ENCODE measurements around the gene BHLHE40.

BHLHE40 gene

GRCh38 chr3:4997946-4998345 is 18.7 kb downstream of the BHLHE40 start:
- Histone ChIP-seq H3K27me3 (replicated peaks) (no peaks in the 10 kb centered on the region), H3K36me3 (replicated peaks) (no peaks in the 10 kb centered on the region), H3K4me3 (ENCODE audit: low read depth, low read length) (no peak overlapping the region), H3K27ac (no peak overlapping the region)
- TF ChIP-seq, protein P1, sequence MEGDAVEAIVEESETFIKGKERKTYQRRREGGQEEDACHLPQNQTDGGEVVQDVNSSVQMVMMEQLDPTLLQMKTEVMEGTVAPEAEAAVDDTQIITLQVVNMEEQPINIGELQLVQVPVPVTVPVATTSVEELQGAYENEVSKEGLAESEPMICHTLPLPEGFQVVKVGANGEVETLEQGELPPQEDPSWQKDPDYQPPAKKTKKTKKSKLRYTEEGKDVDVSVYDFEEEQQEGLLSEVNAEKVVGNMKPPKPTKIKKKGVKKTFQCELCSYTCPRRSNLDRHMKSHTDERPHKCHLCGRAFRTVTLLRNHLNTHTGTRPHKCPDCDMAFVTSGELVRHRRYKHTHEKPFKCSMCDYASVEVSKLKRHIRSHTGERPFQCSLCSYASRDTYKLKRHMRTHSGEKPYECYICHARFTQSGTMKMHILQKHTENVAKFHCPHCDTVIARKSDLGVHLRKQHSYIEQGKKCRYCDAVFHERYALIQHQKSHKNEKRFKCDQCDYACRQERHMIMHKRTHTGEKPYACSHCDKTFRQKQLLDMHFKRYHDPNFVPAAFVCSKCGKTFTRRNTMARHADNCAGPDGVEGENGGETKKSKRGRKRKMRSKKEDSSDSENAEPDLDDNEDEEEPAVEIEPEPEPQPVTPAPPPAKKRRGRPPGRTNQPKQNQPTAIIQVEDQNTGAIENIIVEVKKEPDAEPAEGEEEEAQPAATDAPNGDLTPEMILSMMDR (IDR thresholded peaks at IDR 0.05; ENCODE audit: low read depth, low read length, missing control alignments) = no peak
- DNase-seq = no peak
- in situ Hi-C loops (cut with HindIII; ENCODE audit: low pct_ligation_motif_present, low sequenced_read_pairs) = no loop called here

DNA sequence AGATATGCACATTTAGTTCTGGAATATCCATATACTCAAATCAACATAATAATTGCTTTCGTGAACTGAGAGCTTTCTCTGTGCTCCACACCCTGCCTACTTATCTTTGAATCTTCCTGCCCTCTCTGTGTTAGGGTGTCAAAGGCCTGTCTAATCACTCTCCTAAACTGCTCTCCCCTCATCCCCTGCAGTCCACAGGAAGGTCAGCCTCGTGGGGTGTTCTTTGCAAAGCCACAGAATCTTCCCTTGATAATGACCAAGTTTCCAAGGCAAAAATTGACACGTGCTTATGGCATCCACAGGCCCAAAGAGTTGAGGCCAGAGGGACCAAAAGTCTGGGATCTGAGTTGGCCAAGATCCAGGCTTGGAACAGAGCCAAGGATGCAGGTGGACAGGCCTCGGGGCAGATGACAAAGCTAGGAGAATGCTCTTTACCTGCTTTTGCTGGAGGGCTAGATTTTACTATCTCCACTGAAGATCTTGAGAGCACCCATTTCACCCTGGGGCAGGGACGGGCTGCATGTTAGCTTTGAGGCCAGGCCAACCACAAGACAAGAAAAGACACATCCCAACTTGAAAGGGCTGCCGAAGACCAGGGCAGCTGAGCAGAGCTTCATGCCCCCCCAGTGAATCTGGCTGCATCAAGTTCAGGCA is 20.4 kb downstream of the BHLHE40 start:
- DNase-seq = no peak
- Histone ChIP-seq H3K27ac (no peak overlapping the region), H3K36me3 (replicated peaks) (no peaks in the 10 kb centered on the region), H3K4me3 (ENCODE audit: low read depth, low read length) (no peak overlapping the region), H3K27me3 (replicated peaks) (no peaks in the 10 kb centered on the region)
- TF ChIP-seq, protein P1 (IDR thresholded peaks at IDR 0.05; ENCODE audit: low read depth, low read length, missing control alignments) = no peak
- in situ Hi-C loops (cut with HindIII; ENCODE audit: low pct_ligation_motif_present, low sequenced_read_pairs) = no loop called here

DNA sequence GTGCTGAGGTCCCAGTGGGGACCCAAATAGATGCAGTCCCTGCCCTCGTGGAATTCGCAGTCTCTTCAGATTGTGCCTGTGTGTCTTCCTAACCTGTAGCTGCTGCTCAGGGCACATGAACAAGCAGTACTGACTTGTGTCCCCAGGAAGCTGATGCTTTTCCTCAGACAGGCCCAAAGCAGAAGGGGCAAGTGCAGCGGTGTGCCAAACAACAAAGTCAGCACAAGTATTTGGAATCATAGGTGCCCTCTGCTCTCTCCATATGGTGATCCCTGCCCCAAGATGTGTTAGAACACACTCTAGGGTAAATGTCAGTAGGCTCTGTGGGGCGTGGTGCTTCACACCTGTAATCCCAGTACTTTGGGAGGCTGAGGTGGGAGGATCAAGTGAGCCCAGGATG is 21.9 kb downstream of the BHLHE40 start:
- no peaks in the 10 kb centered on the region for H3K36me3 ChIP-seq (replicated peaks)
- TF ChIP-seq, protein P1 (IDR thresholded peaks at IDR 0.05; ENCODE audit: low read depth, low read length, missing control alignments) = no peak
- H3K27me3 ChIP-seq (replicated peaks) = no peaks in the 10 kb centered on the region
- no peak overlapping the region for H3K4me3 ChIP-seq (ENCODE audit: low read depth, low read length)
- no peak for DNase-seq
- in situ Hi-C loops (cut with HindIII; ENCODE audit: low pct_ligation_motif_present, low sequenced_read_pairs) = no loop called here
- no peak overlapping the region for H3K27ac ChIP-seq

DNA sequence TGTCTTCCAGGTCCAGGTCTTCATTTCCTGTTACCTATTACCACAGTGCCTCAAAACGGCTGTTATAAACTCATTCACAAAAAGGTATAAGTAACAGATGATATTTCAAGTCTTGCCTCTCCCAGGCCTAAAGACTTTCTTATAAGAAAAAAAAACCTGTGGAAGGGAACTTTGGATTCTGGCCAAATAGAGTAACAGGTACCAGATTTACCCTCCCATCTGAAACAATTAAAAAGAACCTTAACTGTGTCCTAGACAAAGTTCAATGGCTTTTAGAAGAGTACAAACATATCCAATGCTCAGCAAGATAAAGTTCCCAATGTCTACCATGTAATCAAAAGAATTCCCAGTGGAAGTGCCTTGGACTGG is 22.6 kb downstream of the BHLHE40 start:
- Histone ChIP-seq H3K27me3 (replicated peaks) (no peaks in the 10 kb centered on the region), H3K36me3 (replicated peaks) (no peaks in the 10 kb centered on the region), H3K27ac (no peak overlapping the region), H3K4me3 (ENCODE audit: low read depth, low read length) (no peak overlapping the region)
- TF ChIP-seq, protein P1 (IDR thresholded peaks at IDR 0.05; ENCODE audit: low read depth, low read length, missing control alignments) = no peak
- DNase-seq = no peak
- in situ Hi-C loops (cut with HindIII; ENCODE audit: low pct_ligation_motif_present, low sequenced_read_pairs) = no loop called here

DNA sequence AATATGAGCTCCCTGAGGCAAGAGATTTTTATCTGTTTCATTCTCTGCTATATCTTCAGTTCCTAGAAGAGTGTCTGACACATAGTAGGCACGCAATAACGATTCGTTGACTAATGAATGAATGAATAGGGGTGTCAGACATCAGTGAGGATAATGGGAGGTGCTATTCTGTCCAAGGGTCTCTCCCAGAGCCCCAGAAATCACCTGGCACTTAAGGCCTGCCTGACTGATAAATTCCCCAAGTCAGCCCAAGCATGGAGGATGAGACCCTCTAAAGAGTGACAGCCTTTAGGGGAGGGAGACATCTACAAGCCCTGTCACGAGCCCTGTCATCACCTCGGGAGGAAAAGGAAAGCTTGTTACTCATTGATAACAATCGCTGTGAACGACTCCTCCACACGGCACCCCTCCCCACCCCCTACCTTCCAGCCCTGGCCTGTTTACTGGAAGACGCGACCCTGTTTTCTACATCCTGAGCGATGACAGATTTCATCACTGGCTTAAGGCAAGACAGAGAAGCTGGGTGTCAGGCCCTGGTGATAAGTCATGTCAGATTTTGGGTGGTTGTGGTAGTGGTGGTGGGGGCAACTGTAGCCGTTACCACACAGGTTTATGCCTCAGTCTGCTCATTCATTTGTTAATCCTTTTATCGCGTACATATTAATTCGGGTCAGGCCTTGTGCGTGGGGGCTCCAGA is 23.1 kb downstream of the BHLHE40 start:
- H3K36me3 ChIP-seq (replicated peaks) = no peaks in the 10 kb centered on the region
- no peak for DNase-seq
- H3K27ac ChIP-seq = no peak overlapping the region
- in situ Hi-C loops (cut with HindIII; ENCODE audit: low pct_ligation_motif_present, low sequenced_read_pairs) = no loop called here
- no peak overlapping the region for H3K4me3 ChIP-seq (ENCODE audit: low read depth, low read length)
- H3K27me3 ChIP-seq (replicated peaks) = no peaks in the 10 kb centered on the region
- TF ChIP-seq, protein P1 (IDR thresholded peaks at IDR 0.05; ENCODE audit: low read depth, low read length, missing control alignments) = no peak
